HUDEP-2 (cell line): ENCODE measurements around the gene C11orf91.
A peak's percentile ranks its signal among the peaks of the same experiment; 100 is the strongest.
"Not testable (repeated sequence)": the region's sequence is repeated elsewhere in the genome, so short reads cannot be mapped to it uniquely, and the experiment has no call there.

ENCODE experiments used
- DNase-seq, 76 experiments: peaks; one replicate each; lab custom pipeline; 2025; ENCODE audit not compliant: unreplicated experiment in 76 of 76; lab: John Stamatoyannopoulos, UW

The C11orf91 gene

GRCh38 chr11:33698921-33699320, 1.7 kb downstream of the C11orf91 start:
- DNase-seq: no peak

GRCh38 chr11:33697997-33698396, 2.6 kb downstream of the C11orf91 start:
- DNase-seq: no peak

- no peak for DNase-seq
Observed at GRCh38 chr11:33696931-33697638, 3.5 kb downstream of the C11orf91 start.

GRCh38 chr11:33696411-33696810, 4.2 kb downstream of the C11orf91 start:
- no peak for DNase-seq

GRCh38 chr11:33695051-33695566, 5.5 kb downstream of the C11orf91 start:
- no peak for DNase-seq

- no peak for DNase-seq
Observed at GRCh38 chr11:33694346-33695050, 6.1 kb downstream of the C11orf91 start.

- DNase-seq: no peak
Observed at GRCh38 chr11:33692541-33692940, 8.1 kb downstream of the C11orf91 start.

GRCh38 chr11:33692013-33692504, 8.6 kb downstream of the C11orf91 start:
- no peak for DNase-seq

GRCh38 chr11:33691066-33691864, 9.4 kb downstream of the C11orf91 start:
- no peak for DNase-seq

- no peak for DNase-seq
Observed at GRCh38 chr11:33690290-33691065, 10.1 kb downstream of the C11orf91 start.

- DNase-seq: no peak
Observed at GRCh38 chr11:33689501-33689900, 11.1 kb downstream of the C11orf91 start.

GRCh38 chr11:33689085-33689484, 11.5 kb downstream of the C11orf91 start:
- no peak for DNase-seq

GRCh38 chr11:33687733-33688479, 12.7 kb downstream of the C11orf91 start:
- DNase-seq: peak in 24 of 76 experiments; percentile 4 to 58 (median 16)

- no peak for DNase-seq
Observed at GRCh38 chr11:33685082-33685481, 15.5 kb downstream of the C11orf91 start.

GRCh38 chr11:33684003-33684706, 16.5 kb downstream of the C11orf91 start:
- DNase-seq: no peak

- no peak for DNase-seq
Observed at GRCh38 chr11:33682446-33682845, 18.2 kb downstream of the C11orf91 start.

GRCh38 chr11:33682019-33682418, 18.6 kb downstream of the C11orf91 start:
- no peak for DNase-seq

- DNase-seq: not testable (repeated sequence)
Observed at GRCh38 chr11:33678616-33679015, 22.0 kb downstream of the C11orf91 start.
